Vagina (tissue), 2 donors: ENCODE data around the gene VNN1.

ENCODE experiments used
- POLR2AphosphoS5 ChIP-seq, 2 donors: sonication (generic); formaldehyde crosslinking; IDR thresholded peaks; one replicate each; pipeline ENCODE4 v1.9.0; 2017; ENCODE audit warnings: antibody characterized with exemption in 2 of 2, mild to moderate bottlenecking in 2 of 2, low read depth in 1 of 2; ENCODE audit not compliant: insufficient read depth in 1 of 2
- TF ChIP-seq, protein P1 (sequence below), 3 experiments: fragments of 450-650 bp in 2 of 3; fragments of 200-600 bp in 1 of 3; sonication (generic) in 1 of 3; IDR thresholded peaks; one replicate each; pipeline ENCODE4 v1.5.1; 2017 to 2019; ENCODE audit warnings: antibody characterized with exemption in 3 of 3, mild to moderate bottlenecking in 2 of 3, moderate library complexity in 2 of 3

DNA sequence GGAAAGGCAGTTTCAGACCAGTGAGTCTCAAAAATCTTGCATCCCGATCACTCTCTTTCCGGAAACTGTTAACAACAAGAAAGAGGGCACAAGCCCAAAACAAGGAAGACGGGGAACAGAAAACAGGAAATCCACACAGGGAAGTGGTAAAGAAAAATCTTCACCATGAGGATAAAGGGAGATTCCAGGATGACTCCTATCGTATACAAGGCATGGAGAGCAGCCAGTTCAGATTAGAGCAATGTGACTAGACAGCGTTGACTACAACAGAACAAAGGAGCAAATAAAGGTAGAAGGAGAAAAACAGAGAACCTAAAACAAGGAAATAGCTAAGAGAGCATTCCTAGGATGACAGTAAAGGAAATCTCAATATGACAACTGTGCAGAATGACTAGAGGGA lies 26.5 kb downstream of the VNN1 start:
- TF ChIP-seq, protein P1, sequence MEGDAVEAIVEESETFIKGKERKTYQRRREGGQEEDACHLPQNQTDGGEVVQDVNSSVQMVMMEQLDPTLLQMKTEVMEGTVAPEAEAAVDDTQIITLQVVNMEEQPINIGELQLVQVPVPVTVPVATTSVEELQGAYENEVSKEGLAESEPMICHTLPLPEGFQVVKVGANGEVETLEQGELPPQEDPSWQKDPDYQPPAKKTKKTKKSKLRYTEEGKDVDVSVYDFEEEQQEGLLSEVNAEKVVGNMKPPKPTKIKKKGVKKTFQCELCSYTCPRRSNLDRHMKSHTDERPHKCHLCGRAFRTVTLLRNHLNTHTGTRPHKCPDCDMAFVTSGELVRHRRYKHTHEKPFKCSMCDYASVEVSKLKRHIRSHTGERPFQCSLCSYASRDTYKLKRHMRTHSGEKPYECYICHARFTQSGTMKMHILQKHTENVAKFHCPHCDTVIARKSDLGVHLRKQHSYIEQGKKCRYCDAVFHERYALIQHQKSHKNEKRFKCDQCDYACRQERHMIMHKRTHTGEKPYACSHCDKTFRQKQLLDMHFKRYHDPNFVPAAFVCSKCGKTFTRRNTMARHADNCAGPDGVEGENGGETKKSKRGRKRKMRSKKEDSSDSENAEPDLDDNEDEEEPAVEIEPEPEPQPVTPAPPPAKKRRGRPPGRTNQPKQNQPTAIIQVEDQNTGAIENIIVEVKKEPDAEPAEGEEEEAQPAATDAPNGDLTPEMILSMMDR (IDR thresholded peaks at IDR 0.05) = no peak
- TF ChIP-seq POLR2AphosphoS5 (IDR thresholded peaks at IDR 0.05; ENCODE audit: insufficient read depth in 1 of 2, low read depth in 1 of 2) = no peak
